Gastrocnemius medialis (tissue), 4 donors: ENCODE data around the gene MAPK12.

ENCODE experiments used
- POLR2A ChIP-seq, 2 donors: fragments of 450-650 bp; IDR thresholded peaks; one replicate each; pipeline ENCODE4 v1.6.1; 2017; ENCODE audit warnings: antibody characterized with exemption in 2 of 2, mild to moderate bottlenecking in 2 of 2, moderate library complexity in 2 of 2
- TF ChIP-seq, protein P1 (sequence below), 5 experiments: fragments of 450-650 bp in 3 of 5; fragments of 200-600 bp in 2 of 5; sonication (generic) in 2 of 5; IDR thresholded peaks in 4 of 5; conservative IDR thresholded peaks in 1 of 5; 1 replicate in 4 of 5; 2 replicates in 1 of 5; pipeline ENCODE4 v1.5.1; 2016 to 2019; ENCODE audit warnings: antibody characterized with exemption in 5 of 5, mild to moderate bottlenecking in 3 of 5, moderate library complexity in 3 of 5

DNA sequence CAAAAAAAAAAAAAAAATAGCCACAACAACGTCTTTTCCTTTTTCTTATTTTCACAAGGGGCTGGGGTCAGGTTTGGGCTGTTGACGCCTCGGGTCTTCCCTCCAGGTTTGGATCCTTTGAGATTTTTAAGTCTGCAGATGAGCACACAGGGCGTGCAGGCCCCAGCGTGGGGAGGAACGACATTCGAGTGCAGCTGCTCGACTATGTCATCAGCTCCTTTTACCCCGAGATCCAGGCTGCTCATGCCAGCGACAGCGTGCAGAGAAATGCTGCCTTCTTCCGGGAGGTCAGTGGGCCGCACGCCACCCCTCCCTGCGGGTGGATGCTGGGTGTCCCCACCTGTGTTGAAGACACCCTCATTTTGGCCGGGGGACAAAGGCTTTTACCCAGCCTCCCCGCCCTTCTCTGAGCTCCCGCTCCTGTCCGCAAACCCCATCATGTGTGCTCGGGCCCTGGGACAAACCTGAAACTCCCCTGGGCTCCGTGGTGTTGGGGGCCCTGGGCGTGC is 53.0 kb downstream of the MAPK12 start:
- TF ChIP-seq, protein P1, sequence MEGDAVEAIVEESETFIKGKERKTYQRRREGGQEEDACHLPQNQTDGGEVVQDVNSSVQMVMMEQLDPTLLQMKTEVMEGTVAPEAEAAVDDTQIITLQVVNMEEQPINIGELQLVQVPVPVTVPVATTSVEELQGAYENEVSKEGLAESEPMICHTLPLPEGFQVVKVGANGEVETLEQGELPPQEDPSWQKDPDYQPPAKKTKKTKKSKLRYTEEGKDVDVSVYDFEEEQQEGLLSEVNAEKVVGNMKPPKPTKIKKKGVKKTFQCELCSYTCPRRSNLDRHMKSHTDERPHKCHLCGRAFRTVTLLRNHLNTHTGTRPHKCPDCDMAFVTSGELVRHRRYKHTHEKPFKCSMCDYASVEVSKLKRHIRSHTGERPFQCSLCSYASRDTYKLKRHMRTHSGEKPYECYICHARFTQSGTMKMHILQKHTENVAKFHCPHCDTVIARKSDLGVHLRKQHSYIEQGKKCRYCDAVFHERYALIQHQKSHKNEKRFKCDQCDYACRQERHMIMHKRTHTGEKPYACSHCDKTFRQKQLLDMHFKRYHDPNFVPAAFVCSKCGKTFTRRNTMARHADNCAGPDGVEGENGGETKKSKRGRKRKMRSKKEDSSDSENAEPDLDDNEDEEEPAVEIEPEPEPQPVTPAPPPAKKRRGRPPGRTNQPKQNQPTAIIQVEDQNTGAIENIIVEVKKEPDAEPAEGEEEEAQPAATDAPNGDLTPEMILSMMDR (IDR thresholded peaks at IDR 0.05 in 4 of 5, conservative IDR thresholded peaks at IDR 0.05 in 1 of 5), result no peak
- no peak for TF ChIP-seq POLR2A (IDR thresholded peaks at IDR 0.05)
